Measurements from ENCODE around the gene GPX3.

Gene GPX3

GRCh38 chr5:151008906-151009305 is 11.5 kb upstream of the GPX3 start:
- no peak for DNase-seq (ENCODE audit: low read depth, low spot score)
- no peak overlapping the region for H3K27ac ChIP-seq

- DNase-seq (ENCODE audit: low read depth, low spot score): no peak
Measured at GRCh38 chr5:151012862-151013261, 7.5 kb upstream of the GPX3 start.

GRCh38 chr5:151014680-151015343 is 5.6 kb upstream of the GPX3 start:
- no peak overlapping the region for H3K27ac ChIP-seq
- no peak for DNase-seq (ENCODE audit: low read depth, low spot score)

More at GRCh38 chr5:151012862-151013261, 7.5 kb upstream of the GPX3 start:
- no peak overlapping the region for H3K27ac ChIP-seq

GRCh38 chr5:151015974-151016587 is 4.3 kb upstream of the GPX3 start:
- no peak for DNase-seq (ENCODE audit: low read depth, low spot score)
- H3K27ac ChIP-seq: no peak overlapping the region

- DNase-seq (ENCODE audit: low read depth, low spot score): no peak
- no peak overlapping the region for H3K27ac ChIP-seq
Measured at GRCh38 chr5:151016700-151017099, 3.7 kb upstream of the GPX3 start.

- DNase-seq (ENCODE audit: low read depth, low spot score): no peak
- H3K27ac ChIP-seq: no peak overlapping the region
Measured at GRCh38 chr5:151017897-151018296, 2.5 kb upstream of the GPX3 start.

- DNase-seq (ENCODE audit: low read depth, low spot score): no peak
- no peak overlapping the region for H3K27ac ChIP-seq
Measured at GRCh38 chr5:151018846-151019245, 1.5 kb upstream of the GPX3 start.

- H3K27ac ChIP-seq: no peak overlapping the region
- DNase-seq (ENCODE audit: low read depth, low spot score): no peak
Measured at GRCh38 chr5:151019331-151019730, 1.1 kb upstream of the GPX3 start.

- peak overlapping the region; percentile 95 for H3K27ac ChIP-seq
- DNase-seq (ENCODE audit: low read depth, low spot score): no peak
Measured at GRCh38 chr5:151021746-151022145, 1.4 kb downstream of the GPX3 start.

- peak; percentile 79 for DNase-seq (ENCODE audit: low read depth, low spot score)
- peak overlapping the region; percentile 95 for H3K27ac ChIP-seq
Measured at GRCh38 chr5:151022511-151023018, 2.2 kb downstream of the GPX3 start.

GRCh38 chr5:151023047-151023615 is 2.7 kb downstream of the GPX3 start:
- H3K27ac ChIP-seq: peak overlapping the region; percentile 95
- no peak for DNase-seq (ENCODE audit: low read depth, low spot score)

- peak; percentile 64 for DNase-seq (ENCODE audit: low read depth, low spot score)
- peak overlapping the region; percentile 95 for H3K27ac ChIP-seq
Measured at GRCh38 chr5:151023651-151024050, 3.3 kb downstream of the GPX3 start.

- peak overlapping the region; percentile 95 for H3K27ac ChIP-seq
- no peak for DNase-seq (ENCODE audit: low read depth, low spot score)
Measured at GRCh38 chr5:151024440-151025249, 4.3 kb downstream of the GPX3 start.

GRCh38 chr5:151025250-151025606 is 4.8 kb downstream of the GPX3 start:
- H3K27ac ChIP-seq: peak overlapping the region; percentile 95
- no peak for DNase-seq (ENCODE audit: low read depth, low spot score)

- DNase-seq (ENCODE audit: low read depth, low spot score): no peak
- H3K27ac ChIP-seq: no peak overlapping the region
Measured at GRCh38 chr5:151026088-151026487, 5.7 kb downstream of the GPX3 start.

GRCh38 chr5:151026679-151027078 is 6.3 kb downstream of the GPX3 start:
- no peak for DNase-seq (ENCODE audit: low read depth, low spot score)
- H3K27ac ChIP-seq: no peak overlapping the region

GRCh38 chr5:151027961-151028479 is 7.6 kb downstream of the GPX3 start:
- H3K27ac ChIP-seq: no peak overlapping the region
- DNase-seq (ENCODE audit: low read depth, low spot score): no peak

GRCh38 chr5:151028717-151029116 is 8.3 kb downstream of the GPX3 start:
- H3K27ac ChIP-seq: no peak overlapping the region
- no peak for DNase-seq (ENCODE audit: low read depth, low spot score)

- H3K27ac ChIP-seq: no peak overlapping the region
- DNase-seq (ENCODE audit: low read depth, low spot score): no peak
Measured at GRCh38 chr5:151029179-151030055, 9.0 kb downstream of the GPX3 start.

GRCh38 chr5:151030056-151030336 is 9.6 kb downstream of the GPX3 start:
- no peak for DNase-seq (ENCODE audit: low read depth, low spot score)
- no peak overlapping the region for H3K27ac ChIP-seq
